ENCODE data around the gene EPHA7.

- TF ChIP-seq POLR2AphosphoS5 (IDR thresholded peaks at IDR 0.05; ENCODE audit: low read depth, low read length) (no peak), POLR2A (IDR thresholded peaks at IDR 0.05; ENCODE audit: low read depth, low read length) (no peak), TAF1 (IDR thresholded peaks at IDR 0.05; ENCODE audit: low read depth, low read length) (no peak), POU2F2 (IDR thresholded peaks at IDR 0.05; ENCODE audit: low read depth, low read length) (no peak)
Measured at GRCh38 chr6:93325761-93326160, 93.6 kb downstream of the EPHA7 start.

Data from GM12891 (cell line).